ENCODE measurements around the gene APBB3. TPM values are rescaled to one million over a fixed set of nuclear protein-coding genes. Genes with fewer than 3 reads are reported as not detected.
"Not testable (repeated sequence)": the region's sequence is repeated elsewhere in the genome, so short reads cannot be mapped to it uniquely, and the experiment has no call there.

APBB3 gene, protein sequence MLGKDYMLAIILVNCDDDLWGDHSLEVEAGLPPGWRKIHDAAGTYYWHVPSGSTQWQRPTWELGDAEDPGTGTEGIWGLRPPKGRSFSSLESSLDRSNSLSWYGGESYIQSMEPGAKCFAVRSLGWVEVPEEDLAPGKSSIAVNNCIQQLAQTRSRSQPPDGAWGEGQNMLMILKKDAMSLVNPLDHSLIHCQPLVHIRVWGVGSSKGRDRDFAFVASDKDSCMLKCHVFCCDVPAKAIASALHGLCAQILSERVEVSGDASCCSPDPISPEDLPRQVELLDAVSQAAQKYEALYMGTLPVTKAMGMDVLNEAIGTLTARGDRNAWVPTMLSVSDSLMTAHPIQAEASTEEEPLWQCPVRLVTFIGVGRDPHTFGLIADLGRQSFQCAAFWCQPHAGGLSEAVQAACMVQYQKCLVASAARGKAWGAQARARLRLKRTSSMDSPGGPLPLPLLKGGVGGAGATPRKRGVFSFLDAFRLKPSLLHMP
- 28.8 TPM for polyA plus RNA-seq (ENCODE audit: insufficient read length)

DNA sequence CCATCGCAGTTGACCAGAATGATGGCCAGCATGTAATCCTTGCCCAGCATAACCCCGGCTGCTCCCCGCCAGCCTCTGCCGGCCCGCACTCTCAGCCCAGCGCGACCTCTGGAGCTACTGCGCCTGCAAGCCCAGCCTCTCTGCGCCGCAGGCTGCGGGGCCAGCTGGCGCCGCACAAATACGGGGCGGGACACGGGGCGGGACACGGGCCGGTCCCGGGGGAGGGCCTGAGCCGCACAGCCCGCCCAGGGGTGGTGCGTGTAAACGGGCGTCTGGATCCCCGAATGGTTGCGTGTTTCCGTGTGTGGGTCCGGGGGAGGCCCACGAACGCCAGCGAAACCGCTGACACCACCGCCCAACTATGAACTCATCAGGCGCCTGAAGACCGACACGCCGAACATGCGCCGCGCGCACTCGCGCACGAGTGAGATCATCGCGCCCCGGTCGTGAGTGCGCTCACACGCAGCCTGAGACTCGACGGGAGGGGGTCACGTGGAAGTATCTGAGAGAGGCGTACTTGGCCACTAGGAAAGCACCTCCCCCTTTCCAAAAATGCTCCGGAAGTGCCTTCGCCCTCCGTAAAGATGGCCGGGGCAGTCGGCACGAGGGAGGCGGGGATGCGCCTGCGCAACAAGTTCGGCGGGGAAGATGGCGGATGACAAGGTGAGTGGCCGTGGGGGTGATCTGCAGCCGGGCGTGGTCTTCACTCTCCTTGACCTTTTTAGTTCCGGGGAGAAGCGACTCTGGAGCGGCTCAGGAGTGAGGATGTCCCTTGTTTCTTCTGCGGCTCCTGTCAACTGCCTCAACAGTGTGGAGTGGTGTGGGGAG lies at the start of gene APBB3, which contains the start of gene SLC35A4:
TSS of gene APBB3 (minus strand) at position 403 of the 828 bp plus-strand sequence. CDS start at position 50, 353 bp downstream.
TSS of gene SLC35A4 (plus strand) at position 633 of the 828 bp plus-strand sequence. CDS start 2,342 bp downstream, outside the sequence.
- DNase-seq = peak; percentile 98

DNA sequence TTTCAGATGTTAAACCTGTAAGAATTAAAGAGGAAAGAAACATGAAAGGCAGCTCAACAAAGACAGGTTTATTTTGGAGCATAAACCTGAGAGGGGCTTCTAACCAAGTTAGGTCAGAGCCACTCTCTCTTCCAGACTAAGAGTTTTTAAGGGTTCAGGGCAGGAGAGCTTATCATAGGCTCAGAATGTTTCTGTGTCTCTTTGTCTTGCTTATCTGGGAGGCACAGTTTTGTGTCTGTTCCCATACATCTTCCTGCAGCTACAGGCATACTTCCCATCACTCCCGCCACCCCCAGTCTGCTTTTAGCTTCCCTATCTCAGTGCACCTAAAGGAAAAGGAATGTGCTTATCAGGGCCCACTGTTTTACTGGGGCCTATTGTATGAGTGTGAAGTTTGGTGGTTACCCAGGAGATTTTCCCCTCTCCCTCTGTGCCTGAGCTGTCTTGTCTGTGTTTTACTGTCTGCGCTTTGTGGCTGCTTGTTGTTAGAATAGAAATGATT lies 46.7 kb upstream of the APBB3 start:
- no peak for DNase-seq

DNA sequence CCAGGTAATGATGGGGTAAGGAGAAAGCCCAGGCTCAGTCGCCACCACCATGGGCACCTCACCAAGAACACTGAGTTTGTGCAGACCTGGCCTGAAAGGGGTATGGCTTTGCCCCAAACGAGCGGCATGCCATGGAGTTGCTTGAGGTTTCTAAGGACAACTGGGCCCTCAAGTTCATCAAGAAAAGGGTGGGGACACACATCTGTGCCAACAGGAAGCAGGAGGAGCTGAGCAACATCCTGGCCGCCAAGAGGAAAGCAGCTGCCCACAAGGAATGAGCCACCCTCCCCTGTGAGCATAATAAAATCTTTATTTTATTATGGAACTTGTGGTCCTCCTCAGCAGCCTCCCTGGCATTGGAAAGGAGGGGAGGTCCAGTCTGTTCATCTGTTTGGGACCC lies 44.7 kb upstream of the APBB3 start:
- no peak for DNase-seq

DNA sequence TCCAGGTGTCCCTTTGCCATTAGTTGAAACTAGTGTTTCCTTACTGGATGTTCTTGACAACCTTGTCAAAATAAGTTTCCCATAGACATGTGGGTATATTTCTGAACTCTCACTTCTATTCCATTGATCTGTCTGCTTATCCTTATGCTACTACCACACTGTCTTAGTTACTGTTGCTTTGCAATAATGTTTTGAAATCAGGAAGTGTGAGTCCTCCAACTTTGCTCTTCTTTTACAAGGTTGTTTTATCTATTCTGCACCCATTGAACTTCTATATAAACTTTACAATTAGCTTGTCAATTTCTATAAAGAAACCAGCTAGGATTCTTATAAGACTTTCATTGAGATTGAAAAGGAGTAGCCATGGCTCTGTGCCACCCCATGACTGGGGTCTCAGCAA lies 44.3 kb upstream of the APBB3 start:
- no peak for DNase-seq

DNA sequence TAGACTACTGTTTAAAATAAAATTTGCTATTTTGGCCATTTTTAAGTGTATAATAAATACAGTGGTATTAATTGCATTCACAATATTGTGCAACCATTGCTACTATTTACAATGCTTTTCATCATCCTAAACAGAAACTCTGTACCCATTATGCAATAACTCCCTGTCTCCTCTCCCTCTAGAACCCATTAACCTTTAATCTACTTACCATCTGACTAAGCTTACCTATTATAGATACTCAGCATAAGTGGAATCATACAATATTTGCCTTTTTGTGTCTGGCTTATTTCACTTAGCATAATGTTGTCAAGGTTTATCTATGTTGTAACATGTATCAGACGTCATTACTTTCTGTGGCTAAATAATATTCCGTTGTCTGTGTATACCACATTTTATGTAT lies 42.6 kb upstream of the APBB3 start:
- no peak for DNase-seq

DNA sequence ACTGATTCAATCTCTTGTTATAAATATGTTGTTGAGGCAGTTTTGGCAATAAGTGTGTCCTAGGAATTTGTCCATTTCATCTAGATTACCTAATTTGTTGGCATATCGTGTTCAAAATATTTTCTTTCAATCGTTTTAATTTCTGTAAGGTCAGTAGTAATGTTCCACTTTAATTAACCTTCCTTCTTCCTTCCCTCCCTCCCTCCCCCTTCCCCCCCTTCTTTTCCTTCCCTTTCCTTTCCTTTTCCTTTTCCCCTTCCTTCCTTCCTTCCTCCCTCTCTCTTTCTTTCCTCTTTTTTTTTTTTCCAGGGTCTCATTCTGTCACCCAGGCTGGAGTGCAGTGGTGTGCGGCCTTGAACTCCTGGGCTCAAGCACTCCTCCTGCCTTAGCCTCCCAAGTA lies 41.5 kb upstream of the APBB3 start:
- DNase-seq = no peak

DNA sequence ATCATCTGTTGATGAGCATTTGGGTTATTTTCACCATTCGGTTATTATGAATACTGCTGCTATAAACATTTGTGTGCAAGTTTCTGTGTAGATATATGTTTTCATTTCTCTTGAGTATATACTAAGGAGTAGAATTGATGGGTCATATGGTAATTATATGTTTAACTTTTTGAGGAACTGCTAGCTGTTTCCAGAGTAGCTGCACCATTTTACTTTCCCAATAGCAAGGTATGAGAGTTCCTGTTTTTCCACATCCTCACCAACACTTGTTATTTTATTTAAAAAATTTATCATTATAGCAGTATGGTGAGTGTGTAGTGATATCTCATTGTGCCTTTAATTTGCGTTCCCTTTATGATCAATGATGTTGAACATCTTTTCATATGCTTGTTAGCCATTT lies 39.3 kb upstream of the APBB3 start:
- DNase-seq = no peak

DNA sequence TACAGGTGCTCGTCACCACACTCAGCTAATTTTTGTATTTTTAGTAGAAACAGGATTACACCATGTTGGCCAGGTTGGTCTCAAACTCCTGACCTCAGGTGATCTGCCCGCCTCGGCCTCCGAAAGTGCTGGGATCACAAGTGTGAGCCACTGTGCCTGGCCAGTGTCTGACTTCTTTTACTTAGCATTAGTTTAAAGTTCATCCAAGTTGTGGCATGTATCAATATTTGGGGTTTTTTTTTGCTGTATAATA lies 39.0 kb upstream of the APBB3 start:
- not testable (repeated sequence) for DNase-seq

DNA sequence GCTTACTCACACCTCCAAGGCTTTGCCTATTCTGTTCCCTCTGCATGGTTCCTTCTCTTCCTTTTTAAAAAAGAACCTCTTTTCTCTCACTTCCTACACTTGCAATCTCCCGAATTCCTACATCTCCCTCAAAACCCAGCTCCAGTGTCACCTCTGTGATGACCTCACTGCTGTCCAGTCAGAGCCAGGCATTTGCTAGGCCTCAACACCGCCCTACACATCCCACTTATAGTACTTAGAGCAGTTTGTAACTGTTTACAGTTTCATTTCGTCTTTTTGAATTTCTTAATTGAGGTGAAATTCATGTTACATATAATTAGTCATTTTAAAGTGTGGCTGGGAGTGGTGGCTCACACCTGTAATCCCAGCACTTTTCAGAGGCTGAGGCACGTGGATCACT lies 37.7 kb upstream of the APBB3 start:
- DNase-seq = no peak

DNA sequence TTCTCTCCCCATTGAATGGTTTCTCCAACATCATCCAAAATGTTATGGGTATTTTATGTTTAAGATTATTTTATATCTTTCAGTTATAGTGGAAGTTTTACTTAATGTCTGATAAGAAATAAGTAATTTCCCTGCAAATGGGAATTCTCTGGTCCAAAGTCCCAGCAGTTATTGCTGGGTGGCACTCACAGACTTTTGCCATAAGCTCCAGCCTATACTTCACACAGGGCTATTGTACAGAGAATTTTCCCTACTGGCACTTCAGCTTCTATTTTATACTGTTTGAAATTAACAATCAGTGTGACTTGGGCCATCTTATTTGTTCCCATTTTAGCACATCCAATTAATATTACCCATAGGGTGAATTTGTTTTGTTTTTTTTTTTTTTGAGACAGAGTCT lies 35.7 kb upstream of the APBB3 start:
- DNase-seq = no peak

DNA sequence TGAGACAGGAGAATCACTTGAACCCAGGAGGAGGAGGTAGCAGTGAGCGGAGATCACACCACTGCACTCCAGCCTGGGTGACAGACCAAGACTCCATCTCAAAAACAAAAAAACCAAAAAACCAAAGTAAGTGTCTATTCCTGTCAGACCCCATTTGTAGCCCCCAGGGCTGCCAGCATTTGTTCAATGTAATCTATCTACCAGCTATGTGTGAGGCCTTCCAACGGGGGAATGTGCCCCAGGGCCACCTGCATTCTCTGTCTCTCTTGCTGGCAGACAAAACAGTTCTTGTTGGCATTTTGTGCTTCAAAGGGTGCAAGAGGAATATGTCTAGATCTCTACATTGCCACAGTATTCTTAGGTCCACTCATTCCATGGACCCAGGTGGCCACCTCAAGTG lies 34.4 kb upstream of the APBB3 start:
- DNase-seq = no peak

DNA sequence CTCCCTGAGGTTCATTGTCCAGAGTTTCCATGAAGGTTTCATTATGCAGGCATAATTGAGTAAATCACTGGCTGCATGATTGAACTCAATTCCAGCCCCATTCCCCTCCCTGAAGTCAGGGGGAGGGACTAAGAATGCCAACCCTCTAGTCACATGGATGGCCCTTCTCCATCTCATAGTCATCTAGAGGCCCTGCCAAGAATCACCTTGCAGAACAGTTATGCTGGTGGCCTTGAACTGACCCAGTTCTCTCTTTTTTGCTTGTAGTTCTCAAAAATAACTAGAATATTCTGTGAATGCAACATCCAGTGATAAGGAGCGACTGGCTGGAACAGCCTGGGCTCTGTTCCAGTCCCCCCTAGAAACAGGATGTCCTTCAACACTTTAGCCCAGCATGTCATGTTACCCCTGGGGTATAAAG lies 31.9 kb upstream of the APBB3 start:
- no peak for DNase-seq

DNA sequence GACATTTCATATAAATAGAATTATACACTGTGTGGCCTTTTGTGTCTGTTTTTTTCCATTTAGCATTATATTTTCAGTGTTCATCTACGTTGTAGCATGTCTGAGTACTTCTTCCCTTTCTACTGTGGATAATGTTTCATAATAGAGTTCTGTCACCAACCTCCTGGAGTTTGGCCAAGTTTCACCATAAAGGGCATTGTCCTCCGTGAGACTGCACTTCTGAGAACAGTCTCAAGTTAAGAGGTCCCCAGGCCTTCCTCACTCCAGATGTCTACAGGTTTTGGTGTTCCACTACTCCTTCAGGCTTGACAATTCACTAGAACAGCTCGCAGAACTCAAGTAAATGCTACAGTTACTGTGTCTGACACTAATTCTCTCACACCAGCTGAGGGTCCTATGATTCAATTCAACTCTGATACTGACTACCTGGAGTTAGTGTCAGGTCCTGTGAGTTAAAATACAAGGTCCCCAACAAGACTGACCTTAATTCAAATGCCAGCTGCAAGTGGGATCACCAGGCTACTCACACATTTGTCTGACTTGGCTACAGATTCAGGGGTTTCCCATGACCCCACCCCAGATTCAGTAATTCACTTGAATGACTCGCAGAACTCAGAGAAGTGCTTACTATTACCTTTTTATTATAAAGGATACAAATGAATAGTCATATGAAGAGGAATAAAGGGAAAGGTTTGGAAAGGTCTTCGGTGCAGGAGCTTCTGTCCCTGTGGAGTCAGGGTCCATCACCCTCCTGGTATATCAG lies 31.3 kb upstream of the APBB3 start:
- DNase-seq = peak; percentile 19

DNA sequence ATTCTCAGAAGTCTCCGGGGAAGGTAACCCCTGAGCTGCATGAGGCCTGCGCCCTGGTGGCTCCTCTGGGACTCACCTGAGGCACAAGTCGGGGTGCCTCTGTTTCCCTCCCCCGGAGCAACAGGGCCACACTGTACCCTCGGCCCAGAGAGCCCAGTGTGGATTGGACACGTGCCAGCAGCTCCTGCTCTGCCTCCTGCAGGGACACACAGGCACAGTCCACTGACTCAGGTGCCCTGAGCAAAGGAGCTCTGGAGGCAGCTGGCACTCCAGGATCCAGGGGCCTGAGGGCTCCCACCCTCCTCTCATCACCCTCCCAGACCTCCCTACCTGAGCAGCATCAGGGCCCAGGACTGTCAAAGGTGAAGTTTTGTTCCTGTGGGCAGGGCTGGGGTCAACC lies 29.8 kb upstream of the APBB3 start:
- no peak for DNase-seq

DNA sequence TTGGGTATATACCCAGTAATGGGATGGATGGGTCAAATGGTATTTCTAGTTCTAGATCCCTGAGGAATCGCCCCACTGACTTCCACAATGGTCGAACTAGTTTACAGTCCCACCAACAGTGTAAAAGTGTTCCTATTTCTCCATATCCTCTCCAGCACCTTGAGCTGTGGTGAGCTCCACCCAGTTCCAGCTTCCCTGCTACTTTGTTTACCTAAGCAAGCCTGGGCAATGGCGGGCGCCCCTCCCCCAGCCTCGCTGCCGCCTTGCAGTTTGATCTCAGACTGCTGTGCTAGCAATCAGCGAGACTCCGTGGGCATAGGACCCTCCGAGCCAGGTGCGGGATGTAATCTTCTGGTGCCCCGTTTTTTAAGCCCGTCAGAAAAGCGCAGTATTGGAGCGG lies 28.7 kb upstream of the APBB3 start:
- not testable (repeated sequence) for DNase-seq

DNA sequence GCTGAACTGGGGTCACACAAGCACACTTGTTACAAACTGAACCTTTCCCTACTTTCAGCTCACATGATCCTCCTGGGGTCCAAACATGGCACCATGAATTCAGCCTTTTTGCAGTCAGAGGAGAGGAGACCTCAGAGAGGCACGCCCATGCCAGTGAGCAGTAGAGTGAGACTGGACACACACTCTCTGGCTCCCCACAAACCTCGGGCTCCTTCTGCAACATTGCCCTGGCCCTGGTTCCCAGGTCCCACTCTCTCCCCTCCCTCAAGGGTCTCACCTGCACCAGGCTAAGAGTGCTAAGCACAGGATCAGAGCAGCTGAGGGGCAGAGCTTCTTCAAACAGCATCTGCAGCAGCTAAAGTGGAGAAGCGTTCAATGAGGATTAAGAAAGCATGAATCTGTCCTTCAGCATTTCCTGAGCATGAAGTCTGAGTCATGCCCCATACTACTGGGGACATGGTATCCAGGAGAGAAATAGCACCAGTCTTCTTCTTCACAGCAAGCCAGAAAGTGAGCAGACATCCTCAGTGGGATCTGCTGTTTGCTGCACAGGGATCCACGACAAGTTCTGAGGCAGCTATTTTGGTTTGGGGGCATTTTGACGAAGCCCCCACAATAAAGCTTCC lies 27.5 kb upstream of the APBB3 start:
- DNase-seq = no peak

DNA sequence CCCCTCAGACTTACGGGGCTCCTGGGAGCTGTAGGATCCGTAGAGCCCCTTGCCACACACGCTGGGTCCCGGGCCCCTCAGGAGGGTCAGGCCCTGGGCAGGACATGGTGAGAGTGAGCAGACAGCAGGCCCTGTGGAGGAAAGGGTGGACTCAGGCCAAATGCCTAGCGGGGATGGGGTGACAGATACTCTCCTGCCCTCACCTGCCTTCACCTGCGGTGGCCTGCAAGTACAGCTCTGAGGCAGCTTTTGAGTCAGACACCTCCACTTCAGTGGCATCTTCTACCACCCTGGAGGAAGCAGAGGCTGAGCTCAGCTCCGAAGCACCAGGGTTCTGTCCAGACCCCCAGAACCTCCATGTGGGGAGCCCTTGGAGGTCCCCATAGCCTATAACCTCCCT lies 26.5 kb upstream of the APBB3 start:
- no peak for DNase-seq

DNA sequence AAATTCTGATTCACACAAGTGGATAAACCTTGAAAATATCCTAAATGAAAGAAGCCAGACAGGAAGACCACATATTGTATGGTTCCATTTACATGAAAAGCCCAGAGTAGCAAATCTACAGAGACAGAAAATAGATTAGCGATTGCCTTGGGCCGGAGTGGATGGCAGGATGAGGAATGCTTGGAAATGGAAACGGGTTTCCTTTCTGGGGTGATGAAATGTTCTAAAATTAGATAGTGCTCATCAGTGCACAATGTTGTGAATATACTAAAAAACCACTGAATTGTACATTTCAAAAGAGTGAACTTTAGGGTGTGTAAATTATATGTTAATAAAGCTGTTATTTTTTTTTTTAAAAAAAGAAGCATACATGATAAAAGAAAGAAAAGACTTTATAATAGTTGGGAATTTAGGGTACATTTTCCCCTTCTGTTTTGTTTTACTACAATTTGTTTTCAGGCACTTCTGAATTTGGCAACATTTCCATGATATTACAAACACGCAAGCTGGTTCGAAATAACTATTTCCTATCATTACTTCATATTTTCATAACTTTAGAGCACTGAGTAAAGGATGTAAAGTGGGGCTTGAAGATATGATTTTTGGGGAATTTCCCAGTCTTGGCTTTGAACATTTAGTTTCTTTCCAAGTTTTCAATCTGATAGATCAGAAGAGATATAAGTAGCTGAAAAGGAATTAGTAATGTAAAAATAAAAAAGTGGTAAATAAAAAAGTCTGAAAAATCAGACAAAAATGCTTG lies 24.1 kb upstream of the APBB3 start:
- DNase-seq = no peak

DNA sequence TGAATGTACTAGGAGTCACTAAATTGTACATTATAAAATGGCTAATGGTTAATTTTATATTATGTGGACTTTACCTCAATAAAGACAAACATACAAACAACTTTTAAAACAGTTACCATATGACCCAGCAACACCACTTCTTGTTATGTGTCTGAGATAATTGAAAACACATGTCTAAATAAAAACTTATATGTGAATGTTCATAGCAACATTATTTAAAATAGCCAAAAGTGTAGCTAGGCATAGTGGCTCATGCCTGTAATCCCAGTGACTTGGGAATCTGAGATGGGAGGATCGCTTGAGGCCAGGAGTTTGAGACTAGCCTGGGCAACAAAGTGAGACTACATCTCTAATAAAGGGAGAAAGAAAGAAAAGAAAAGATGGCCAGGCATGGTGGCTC lies 23.1 kb upstream of the APBB3 start:
- no peak for DNase-seq

DNA sequence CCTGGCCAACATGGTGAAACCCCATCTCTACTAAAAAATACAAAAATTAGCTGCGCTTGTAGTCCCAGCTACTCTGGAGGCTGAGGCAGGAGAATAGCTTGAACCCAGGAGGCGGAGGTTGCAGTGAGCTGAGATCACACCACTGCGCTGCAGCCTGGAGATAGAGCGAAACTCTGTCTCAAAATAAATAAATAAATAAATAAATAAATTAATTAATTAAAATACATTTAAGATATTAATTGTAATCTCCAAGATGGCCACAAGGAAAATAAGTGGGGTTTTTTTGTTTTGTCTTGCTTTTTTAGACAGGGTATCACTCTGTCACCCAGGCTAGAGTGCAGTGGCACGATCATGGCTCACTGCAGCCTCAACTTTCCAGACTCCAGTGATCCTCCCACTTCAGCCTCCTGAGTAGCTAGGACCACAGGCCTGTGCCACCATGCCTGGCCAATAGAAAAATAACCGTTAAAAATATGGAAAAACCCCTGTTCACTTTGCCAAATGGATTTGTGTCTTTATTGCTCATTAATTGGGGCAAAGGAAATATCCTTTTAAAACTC lies 14.9 kb upstream of the APBB3 start:
- not testable (repeated sequence) for DNase-seq

DNA sequence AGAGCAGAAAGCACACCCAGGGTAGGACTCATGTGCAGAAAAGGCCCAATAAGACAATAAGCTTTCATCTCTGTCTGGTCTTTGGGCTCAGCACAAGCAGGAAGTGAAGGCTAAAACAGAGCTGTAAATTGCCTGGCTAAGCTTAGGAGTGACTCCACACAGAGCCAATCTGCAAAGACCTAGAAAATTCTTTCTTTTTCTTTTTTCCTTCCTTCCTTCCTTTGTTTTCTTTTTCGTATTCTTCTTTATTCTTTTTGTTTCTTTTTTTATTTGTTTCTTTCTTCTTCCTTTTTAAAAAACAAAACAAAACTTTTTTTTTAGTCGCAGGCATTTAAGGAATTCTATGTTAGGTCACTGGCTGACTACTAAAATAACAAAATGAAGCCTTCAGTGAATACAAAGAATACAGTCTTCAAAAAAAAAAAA lies 12.4 kb upstream of the APBB3 start:
- DNase-seq = no peak

All from hindlimb muscle (tissue), 1 donor.